Frontal cortex (tissue), 4 donors: ENCODE data around the gene TRPM2. TPM values are rescaled to one million over a fixed set of nuclear protein-coding genes. Genes with fewer than 3 reads are reported as not detected.
A peak's percentile ranks its signal among the peaks of the same experiment; 100 is the strongest.

Experiments used
- DNase-seq, 2 donors: peaks; one replicate each; pipeline ENCODE4 v3.0.0; 2012; ENCODE audit warnings: low spot score in 2 of 2
- FAIRE-seq: peaks from 2 replicates; lab custom pipeline; 2012; peaks lifted over from hg19 to GRCh38; lab: Jason Lieb, UNC
- total RNA-seq: library from RNA; depleted of rRNA; stranded (reverse); fragments of >200 nt; gene quantifications from one replicate; pipeline ENCODE4 v1.2.3, GENCODE V29; 2014
- donor health status: control.
- donor health status: control.
- donor health status: control.

TRPM2 gene
- 1.6 TPM for total RNA-seq

DNA sequence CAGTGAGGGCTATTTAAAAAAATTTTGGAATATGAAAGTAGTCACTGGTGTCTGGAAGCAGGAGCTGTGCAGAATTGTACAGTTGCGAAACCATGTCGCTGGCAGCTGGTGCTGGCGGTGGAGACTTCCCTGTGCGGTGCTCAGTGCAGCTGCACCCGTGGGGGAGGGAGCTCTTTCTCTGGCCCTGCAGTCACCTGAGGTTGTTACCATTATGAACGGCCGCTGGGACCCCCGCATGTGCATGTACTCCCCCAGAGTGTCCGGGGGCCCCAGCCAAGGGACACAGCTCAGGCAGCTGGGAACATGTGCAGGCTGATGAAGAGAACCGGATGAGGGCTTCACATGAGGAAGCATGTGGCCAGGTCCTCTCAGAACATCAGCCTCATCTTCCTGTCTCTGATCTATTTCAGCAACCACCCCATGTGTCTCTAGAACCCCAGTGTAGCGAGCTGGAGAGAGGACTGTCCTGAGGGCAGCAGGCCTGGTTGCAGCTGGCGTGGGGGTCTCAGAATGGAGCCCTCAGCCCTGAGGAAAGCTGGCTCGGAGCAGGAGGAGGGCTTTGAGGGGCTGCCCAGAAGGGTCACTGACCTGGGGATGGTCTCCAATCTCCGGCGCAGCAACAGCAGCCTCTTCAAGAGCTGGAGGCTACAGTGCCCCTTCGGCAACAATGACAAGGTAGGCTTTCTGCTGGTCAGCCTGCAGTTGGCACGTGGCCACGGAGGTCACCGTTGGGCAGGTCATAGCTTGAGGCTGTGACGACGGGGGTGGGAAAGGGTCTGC lies at the start of gene TRPM2:
Gene TRPM2 (plus strand): TSS at position 431 of the 780 bp plus-strand sequence. CDS start 80 bp downstream, at position 511.
- DNase-seq, result no peak
- FAIRE-seq, result no peak

- DNase-seq (peak; percentile 66 to 69), FAIRE-seq (no peak)
Measured at GRCh38 chr21:44304011-44304616, 49.3 kb upstream of the TRPM2 start.

DNA sequence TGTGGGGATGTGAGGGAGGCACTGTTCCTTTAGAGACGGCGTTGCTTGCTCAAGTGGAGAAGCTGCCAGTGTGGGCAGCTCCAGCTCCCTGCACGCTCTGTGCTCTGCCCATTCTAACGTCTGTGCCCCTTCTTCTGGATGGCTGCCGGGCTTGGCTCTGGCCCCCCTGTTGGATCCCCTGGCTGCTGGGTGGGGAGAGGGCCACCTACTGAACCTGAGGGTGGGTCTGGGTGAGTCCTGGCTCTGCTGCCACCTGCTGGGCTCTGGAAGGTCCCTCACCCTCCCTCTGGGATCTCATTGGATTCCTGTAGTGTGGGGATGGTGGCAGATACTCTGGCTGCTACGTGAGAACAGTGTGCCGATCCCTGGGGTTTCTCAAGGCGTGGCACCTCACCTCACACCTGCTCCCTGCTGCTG lies 48.5 kb upstream of the TRPM2 start:
- DNase-seq, result peak; percentile 70 to 72
- no peak for FAIRE-seq

DNA sequence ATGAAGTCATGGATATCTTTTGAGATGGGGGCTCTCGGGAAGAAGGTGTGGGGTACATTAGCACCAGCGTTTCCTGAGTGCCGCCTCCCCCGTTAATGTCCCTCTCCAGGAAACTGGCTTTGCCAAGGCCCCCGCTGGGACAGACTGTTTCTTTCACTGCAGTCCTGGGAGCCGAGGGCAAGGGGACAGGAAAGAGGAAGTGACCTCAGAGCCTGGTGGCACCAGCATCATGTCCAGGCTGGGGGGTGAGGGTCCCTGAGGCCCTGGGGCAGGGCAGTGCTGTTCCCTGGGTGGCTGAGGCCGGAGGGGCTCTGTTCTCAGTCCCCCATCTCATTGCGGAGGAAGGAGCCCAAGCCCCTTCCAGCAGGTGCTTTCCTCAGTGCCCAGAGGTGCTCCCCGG lies 47.7 kb upstream of the TRPM2 start:
- DNase-seq, result no peak
- FAIRE-seq, result no peak

DNA sequence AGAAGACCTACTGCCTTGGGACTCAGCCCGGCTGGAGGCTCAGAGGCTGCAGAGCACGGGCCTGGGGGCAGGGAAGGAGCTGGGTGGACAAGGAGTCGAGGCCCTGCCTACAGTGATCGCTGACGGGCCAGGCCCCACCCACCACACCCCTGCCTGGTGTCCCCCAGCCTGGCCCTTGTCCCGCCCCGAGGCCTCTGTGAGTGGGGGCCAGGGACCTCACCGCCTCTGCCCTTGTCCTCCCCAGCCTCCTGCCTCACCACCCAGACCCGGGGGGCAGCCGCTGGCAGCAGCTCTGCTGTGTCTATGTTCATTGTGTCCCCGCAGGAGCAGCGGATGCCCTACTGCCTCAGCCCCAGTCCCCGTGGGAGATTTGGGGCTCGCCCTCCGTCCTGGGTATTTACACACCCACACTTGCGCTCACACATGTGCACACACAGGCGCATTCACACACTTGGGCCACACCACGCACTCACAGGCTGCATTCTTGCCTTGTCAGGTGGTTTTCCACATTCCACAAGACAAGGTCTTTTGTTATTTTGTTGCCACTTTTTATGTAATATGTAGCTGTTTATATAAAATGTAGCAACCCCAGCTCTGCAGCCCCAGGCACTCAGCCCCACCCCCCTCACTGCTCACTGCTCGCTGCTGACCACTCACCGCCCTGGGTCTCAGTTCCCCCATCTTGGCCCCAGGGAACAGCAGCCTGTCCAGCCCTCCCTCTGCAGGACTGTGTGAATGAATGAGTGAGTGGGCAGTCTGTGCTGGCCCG lies 46.3 kb upstream of the TRPM2 start:
- no peak for DNase-seq
- FAIRE-seq, result no peak

DNA sequence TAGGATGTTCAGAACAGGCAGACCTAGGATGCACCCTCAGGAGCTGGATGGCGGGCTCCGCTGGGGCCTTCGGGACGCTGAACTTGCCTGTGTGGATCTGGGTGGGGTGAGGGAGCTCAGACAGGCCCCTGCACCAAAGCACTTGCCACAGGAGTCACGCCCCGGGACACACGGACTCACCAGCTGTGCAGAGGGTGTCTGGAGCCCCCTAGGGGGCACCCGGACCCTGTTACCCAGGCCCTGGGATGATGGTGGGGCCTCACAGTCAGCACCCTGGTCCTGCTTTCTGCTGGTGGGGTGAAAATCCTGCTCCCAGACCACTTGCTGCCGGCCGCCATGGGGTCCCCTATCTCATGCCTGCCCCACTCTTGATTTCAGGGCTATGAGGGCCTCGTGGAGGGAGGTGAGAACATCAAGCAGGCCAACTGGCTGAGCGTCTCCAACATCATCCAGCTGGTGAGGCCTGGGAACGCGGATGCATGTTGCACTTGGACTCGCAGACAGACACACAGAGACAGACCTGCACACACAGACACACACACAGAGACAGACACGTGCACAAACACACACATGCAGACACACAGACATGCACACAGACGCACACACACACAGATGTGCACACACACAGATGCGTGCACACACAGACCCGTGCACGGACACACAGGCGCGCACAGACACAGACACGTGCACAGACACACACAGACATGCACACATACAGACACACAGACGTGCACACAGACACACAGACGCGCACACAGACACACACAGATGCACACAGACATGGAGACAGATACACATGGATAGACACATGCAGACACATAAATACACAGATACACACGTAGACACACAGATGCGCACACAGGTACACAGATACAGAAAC lies 42.6 kb upstream of the TRPM2 start:
- no peak for FAIRE-seq

DNA sequence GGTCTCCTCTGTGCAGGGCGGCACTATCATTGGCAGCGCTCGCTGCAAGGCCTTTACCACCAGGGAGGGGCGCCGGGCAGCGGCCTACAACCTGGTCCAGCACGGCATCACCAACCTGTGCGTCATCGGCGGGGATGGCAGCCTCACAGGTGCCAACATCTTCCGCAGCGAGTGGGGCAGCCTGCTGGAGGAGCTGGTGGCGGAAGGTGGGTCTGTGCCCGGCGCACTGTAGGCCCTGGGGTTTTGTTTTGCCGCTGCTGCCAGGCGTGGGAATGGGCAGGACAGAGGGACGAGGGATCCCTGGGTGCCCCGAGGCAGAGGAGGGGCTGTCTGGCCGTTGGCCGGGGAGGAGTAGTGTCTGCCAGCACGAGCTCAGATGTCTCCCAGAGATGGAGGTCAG lies 41.3 kb upstream of the TRPM2 start:
- DNase-seq (no peak), FAIRE-seq (no peak)

More for the DNA sequence above, 42.6 kb upstream of the TRPM2 start:
- DNase-seq, result no peak

GRCh38 chr21:44312716-44313115 lies 40.7 kb upstream of the TRPM2 start:
- FAIRE-seq (no peak), DNase-seq (no peak)

GRCh38 chr21:44313451-44313850 lies 40.0 kb upstream of the TRPM2 start:
- DNase-seq (no peak), FAIRE-seq (no peak)

DNA sequence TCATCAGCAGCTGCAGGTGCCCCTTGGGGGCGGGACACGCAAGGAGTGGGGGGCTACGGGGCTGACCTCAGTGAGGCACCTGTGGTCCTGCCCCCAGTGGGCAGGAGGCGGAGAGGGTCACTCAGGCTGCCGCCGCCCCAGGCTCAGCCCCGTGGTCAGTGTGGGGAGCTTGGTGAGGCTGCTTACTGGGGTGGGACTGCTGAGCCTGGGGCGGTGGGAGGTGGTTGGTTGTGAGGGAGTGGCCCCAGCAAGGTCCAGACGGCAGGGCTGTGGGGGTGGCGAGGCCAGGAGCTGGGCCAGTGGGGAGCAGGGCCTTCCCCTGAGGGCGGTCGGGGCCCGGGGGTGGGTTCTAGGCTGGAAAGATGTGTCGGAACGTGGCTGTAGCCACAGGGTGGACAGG lies 39.3 kb upstream of the TRPM2 start:
- no peak for FAIRE-seq
- no peak for DNase-seq

GRCh38 chr21:44314561-44314960 lies 38.9 kb upstream of the TRPM2 start:
- no peak for FAIRE-seq

DNA sequence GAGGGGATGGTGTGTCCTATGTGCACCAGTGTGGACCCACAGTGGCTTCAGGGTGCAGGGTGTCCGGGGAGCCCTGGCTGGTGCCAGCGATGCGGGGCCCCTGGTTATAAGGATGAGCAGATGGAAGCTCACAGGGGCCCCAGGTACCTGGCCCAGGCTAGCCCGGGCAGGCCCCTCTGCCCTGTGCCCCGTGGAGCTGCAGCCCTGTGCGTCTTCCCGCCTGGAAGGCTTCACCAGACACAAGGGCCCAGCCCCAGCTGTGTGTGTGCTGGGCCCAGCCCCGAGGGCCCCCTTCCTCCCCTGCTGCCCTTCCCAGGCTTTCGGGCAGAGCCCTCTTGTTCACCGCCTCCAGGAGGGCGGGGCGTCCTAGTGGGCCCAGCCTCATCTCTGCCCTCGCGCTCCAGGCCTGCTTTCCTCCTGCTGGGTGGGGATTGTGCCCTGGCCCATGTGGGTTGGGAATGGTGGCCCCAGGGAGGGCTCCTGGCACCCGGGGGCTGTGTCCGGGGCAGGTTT lies 37.7 kb upstream of the TRPM2 start:
- no peak for DNase-seq
- no peak for FAIRE-seq

More at GRCh38 chr21:44314561-44314960, 38.9 kb upstream of the TRPM2 start:
- no peak for DNase-seq

- FAIRE-seq (no peak), DNase-seq (peak in 1 of 2 donors; percentile 60)
Measured at GRCh38 chr21:44316277-44316900, 37.0 kb upstream of the TRPM2 start.

- FAIRE-seq (no peak), DNase-seq (peak; percentile 68 to 79)
Measured at GRCh38 chr21:44317241-44317782, 36.1 kb upstream of the TRPM2 start.

DNA sequence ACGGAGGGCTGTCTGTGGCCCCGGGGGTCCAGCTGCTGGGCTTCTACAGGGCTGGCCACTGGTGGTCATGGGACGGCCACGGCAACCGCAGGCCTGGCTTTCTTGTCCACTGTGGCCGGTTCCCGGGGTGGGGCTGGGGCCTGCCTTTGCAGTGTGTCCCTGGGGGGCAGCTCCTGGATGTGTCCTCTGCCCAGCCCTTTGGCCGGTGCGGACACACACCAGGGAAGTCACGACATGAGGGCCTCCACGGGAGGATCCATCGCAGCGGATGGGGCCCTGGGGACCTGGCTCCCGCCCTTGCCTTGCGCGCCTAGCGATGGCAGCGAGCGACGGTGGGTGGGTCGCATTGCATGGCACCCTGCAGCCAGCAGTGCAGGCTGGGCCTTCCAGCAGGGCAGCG lies 35.5 kb upstream of the TRPM2 start:
- no peak for FAIRE-seq
- no peak for DNase-seq

GRCh38 chr21:44318489-44319285 lies 34.7 kb upstream of the TRPM2 start:
- DNase-seq (no peak), FAIRE-seq (no peak)

DNA sequence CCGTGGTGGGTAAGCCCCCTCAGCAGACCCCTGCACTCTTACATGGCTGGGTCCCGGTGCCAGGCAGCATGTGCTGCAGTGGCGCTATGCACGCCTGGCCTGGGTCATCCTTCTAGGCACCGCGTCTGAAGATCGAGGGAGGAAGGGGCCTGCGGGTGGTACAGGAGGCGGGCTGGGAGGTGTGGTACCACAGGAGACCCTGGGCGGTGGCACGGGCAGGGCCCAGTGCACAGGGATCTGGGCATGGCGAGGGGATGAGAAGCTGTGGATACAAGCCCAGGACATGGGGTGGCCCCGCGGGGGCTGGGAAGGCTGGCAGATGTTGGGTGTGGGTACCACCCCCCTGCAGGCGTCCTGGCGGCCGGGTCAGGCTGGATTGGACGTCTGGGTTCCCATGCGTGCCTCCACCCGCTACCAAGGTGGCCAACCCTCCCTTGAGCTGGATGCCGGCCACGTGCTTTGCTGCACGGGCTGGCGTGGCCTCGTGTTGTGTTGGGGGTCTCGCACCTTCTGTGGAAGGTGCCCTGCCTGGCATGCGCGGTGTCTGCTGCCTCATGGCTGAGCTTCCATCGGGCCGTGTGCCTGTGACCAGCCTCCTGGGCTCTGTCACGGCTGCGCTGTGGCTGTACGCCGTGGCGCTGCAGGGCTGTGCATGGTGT lies 33.9 kb upstream of the TRPM2 start:
- DNase-seq, result no peak
- no peak for FAIRE-seq

- no peak for FAIRE-seq
Measured at GRCh38 chr21:44320847-44321246, 32.6 kb upstream of the TRPM2 start.

More at GRCh38 chr21:44320847-44321246, 32.6 kb upstream of the TRPM2 start:
- no peak for DNase-seq
